NCI-H2081 treated with DMSO at 0.1 percent for 48 hours (cell line): ENCODE data around the gene COL13A1.

Experiments used
- DNase-seq: peaks from one replicate; lab custom pipeline; 2025; lab: John Stamatoyannopoulos, UW

The COL13A1 gene

DNA sequence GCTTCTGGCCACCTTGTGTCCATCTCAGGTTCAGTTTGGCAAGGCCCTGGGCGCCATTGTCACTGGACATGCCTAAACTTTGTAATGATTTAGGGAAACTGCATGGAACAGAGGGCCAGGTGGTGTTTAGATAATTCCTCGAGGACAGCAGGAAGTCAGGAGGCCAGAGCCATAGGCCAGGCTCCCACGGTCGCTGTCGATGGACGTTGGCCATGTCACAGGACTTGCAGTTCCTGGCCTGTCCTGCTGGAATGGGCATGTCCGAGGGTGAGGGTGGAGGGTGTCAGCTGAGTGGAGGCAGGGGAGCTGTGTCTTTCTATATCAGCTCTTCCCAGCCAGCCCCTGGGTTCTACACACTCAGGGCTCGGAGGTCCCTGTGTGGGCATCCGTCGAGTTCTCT is 143.1 kb downstream of the COL13A1 start:
- no peak for DNase-seq

DNA sequence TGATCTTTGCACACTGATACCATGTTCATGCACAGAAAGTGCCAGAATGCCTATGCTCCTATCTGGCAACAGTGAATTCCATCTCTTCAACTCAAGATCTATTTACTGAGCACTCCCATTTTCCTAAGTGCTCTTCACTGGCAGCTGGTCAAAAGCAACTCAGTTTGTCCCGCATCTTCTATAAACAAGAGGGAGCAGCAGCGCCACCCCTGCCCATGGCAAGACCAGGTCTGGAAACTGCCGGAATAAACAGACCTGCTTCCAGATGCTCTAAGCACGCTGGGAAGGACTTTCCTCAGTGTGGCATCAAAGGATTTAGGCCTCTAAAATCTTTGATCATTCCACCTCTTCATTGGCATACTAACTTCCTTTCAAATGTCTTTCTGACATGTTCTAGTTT is 146.6 kb downstream of the COL13A1 start:
- DNase-seq, result no peak

DNA sequence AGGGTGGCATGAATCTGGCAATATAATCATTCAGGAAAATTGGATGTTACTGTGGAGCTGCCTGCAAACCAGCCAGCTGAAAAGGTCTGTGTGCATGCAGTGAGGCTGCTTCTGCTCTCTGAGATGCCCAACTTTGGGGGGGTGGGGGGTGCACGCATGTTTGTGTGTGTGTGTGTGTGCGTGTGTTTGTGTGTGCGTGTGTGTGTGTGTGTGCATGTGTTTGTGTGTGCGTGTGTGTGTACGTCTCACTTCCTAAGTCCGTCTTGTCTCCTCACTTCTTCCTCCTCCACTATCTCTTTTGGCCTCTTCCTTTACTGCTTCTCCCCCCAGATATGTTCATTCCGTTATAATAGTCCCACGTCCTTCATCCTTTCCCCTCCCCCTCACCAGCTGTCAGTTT is 148.1 kb downstream of the COL13A1 start:
- DNase-seq, result no peak

DNA sequence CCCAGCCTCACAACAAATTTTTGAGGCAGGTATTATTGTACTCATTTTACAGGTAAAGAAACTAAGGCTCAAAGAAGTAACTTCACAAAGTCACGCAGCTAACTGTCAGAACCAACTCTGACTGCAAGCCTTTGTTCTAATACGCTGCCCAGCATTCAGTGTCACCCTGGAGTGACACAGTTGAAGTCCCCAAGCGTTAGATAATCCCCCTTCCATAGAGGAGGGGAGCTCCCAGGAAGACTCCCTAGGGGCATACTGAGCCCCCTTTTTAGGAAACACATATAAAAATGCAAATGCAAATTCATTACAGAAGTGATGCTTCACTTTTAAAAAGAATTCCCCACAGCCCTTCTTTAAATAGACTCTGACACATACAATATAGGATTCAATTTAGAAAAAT is 150.0 kb downstream of the COL13A1 start:
- DNase-seq, result no peak

DNA sequence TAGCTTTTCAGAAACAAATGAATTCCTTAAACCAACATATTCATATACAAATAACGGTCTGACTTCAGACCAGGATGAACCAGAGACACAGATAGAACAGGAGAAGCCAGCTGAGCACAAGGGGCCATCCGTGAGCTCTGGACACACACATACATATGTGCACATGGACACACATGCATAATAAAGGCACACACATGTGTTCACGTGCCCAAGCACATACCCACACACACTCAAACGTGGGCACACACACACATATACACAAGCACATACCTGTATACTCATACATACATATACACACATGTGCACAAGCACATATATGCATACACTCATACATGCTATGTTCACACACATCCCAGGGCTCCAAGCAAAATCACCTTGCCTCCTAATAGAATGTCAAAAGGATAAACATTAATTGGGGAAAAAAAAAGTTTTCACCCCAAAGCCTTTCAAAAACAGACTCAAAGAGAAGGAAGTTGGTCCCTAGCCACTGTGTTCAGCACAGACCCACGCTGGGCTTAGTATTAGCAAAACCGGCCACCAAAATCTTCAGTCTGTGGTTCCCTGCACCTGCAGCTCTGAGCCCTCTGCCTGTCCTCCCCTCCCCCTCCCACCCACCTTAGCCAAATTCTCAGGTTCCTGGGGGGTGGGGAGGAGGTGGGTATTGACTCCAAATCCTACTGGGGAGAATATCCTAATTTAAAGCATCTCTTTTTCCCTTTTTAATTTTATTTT is 150.5 kb downstream of the COL13A1 start:
- DNase-seq, result no peak

DNA sequence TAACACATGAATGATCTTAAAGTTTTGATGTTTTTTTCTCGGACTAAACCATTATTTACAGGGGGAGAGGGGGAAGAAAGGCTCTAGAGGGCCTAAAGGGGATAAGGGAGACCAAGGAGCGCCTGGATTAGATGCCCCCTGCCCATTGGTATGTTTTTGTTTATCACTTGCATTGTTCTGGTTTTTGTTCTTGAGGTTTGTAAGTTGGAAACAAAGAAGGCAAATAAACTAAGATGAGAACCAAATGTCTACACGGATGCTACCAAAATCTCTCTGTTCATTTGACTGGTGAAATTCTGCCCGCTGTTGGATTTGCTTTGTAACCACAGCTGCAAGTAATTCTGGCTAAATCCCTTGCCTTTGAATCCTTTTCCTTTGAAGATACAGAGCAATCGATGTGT is 151.1 kb downstream of the COL13A1 start:
- DNase-seq, result no peak

DNA sequence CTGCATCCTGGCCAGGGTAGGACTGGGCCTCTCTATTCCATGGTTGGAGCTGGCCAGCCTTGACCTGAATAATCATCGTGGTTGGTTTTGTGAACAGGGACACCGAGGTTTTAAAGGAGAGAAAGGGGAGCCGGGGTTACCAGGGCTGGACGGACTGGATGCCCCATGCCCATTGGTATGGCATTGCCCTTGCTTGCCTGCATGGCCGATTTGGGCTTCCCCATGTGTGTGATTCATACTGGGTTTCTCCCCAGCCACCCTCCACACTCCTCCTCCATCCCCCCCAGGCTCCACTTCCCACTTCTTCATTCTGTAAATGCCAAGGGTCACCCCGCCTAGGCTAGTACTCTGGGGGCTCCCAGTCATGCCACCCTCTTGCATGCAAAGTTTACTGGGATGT is 152.1 kb downstream of the COL13A1 start:
- no peak for DNase-seq

DNA sequence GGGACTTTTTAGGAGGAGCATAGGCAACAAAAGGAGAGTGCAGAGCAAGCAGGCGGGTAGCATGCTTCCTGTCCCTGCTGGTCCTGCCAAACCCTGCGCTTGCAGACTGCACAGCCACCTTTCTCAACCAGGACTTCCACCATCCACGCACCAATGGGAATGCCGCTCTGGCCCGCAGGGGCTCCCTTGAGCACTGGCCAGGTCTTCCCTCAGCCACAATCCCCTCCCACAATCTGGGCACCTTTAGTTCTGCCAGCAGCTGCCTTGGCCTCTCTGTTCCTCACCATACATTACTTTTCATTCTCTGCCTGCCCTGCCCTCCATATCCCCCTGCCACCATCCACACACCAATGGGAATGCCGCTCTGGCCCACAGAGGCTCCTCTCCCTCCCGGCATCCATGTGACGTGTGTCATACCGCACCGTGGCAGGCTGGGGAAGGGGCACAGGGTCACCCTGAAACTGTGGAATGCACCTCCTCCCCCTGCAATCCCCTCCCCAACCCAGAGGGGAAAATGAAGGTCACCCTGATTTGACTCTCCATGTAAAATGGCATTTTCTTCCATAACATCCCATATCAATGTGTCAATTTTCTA is 153.6 kb downstream of the COL13A1 start:
- DNase-seq, result no peak

DNA sequence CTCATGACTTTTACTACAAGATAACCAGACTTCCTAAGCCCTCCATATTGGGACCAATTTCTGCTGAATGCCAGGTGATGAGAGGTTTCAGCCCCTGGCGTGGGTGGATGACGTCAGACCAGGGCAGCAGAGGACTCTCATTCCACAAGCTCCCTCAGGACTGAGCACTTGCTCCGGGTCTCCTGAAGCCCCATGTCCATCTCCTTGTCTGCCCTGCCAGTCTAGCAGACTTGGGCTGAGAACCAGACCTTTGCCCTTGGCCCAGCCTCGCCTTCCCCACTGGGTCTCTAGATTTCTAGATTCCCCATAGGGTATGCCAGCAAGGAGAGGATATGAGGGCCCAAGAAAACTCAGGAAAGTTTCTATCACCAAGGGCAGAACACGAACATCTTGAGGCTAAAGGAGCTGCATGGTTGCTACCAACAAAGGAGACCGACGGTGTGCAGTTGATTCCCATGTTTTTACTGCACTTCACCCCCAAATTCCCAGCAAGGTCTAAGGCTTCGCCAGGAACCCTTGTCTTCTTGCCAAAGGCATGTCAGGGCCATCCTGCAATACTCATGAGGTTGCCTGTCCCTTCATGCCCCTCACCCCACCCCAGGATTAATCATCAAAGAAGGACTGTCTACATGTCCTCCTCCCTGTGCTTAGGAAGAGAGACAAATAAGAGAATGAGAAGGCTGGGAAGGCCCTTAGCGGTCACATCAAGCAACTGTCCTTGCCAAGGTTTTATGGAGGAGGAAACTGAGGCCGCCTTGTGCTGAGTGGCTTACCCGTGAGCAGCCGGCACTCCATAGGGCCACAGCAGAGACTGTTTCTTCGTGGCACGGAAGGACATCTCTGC is 154.4 kb downstream of the COL13A1 start:
- DNase-seq, result no peak

DNA sequence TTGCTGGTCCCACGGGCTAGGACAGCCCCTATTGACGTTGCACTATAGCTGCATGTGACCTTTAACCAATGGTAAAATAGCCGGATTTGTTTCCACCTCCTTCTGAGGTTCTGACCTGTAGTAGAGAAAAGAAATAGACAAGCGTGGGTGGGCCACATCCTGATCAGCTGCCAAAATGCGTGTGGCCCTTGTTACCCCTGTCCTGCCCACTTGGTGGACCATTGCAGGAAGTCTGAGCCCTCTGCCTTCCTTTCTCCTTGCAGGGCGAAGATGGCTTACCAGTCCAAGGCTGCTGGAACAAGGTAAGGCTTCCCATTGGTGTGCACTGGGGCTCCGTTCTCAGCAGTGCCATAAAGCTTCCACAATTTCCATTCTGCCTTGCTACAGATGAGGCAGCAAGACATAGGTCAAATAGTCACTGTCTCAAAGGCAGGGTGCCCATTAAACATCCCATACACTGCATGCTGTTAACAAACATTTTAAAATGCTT is 155.1 kb downstream of the COL13A1 start:
- no peak for DNase-seq

DNA sequence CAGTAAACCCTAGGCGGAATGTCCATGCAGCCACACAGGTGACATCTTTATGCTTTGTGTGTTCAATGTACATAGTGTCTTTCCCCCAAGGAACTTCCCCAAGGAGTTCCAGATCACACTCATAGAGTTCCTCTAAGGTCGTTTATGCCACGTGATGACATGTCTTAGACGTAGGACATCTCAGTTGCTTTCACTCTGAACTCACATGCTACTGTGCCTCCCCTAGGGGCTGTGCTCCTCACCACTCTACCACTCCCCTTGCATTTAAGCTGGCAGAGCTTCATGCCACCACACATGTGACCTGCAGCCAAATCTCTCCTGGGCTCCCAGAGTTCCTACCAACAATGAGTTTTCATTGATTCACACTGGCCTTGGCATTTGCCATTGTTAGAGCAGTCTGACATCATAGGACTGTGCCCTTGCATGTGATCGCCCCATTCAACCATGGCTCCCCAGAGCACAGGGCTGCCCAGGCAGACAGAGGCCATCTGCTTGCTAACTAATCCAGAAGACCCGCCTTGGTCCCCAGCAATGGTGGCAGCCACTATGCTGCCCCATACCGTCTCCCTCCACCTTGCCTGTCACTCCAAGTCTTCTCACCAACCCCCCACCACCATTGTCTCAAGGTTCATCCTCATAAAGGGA is 155.7 kb downstream of the COL13A1 start:
- no peak for DNase-seq

DNA sequence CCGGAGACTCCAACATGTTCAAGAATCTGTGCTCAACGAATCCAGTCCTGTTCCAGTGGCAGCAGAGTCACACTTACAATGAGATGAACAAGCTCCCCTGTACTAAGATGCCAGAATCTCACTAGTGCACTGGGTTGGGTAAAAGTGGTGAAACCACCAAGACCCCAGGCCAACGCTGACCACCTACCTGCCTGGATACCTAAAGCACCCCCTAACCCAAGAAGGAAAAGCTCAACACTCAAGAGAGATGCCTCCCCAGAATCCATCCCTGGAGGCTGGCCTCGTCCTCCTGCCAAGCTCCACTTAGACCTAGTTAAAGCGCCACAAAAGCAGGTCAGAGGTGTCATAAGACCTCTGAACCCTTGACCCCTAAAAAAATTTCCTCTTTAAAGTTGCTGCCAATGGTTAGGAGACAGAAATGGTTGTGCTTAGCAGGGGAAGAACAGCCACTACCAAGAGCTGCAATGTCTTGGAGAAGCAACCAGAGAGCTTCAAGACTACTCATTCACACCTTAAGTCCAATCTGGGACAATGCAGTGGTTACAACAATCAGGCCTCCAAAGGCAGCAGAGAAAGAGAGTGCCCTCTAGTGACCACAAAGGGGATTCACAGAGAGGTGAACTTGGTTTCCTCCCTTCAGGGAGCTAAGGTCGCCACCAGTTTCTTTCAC is 156.3 kb downstream of the COL13A1 start:
- DNase-seq, result no peak

DNA sequence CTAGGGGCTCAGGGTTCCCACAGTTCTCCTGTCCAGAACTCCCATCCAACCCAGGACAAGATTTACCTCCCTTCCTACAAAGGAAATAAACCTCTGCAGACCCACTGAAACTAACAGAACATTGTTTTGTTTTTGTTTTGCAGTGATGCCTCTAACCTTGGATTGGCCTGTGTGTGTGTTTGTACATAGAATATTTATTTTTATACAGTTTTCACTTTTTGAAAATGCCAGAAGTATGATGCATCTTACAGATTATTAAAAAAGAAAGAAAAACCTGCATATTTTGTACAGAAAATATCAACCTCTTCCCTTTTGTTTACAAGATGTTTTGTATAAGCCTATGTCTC is 156.8 kb downstream of the COL13A1 start:
- DNase-seq, result no peak

DNA sequence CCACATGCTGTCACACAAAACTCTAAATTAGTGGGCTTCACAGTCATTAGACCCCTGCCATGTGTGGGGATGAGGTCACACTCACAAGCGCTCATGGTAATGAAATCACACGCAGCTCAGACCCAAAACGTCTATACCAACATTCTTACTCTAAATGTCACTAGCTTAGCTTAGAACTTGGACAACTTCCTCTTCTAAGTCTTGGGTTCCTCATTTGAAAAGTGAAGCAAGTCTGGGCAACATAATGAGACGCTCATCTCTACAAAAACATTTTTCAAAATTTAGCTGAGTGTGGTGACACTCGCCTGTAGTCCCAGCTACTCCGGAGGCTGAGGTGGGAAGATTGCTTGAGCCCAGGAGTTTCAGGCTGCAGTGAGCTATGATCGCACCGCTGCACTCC is 158.2 kb downstream of the COL13A1 start:
- DNase-seq, result no peak

DNA sequence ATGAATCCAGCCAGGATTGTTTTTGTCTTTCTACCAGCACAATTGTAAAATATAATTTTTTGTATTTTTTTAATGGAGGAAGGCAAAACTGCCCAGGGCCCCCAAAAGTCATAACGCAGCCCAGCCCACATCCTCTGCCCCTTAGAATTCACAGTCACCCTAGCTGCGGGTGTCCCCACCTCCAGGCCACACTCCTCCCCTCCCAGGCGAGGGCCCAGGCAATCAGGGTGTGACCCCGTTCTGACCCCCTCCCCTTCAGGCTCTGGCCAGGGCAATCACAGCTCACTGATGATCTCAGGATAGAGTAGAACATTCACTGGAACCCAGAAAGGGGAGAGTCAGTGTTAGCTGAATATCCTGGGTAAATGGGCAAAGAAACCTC is 158.9 kb downstream of the COL13A1 start:
- DNase-seq, result no peak

DNA sequence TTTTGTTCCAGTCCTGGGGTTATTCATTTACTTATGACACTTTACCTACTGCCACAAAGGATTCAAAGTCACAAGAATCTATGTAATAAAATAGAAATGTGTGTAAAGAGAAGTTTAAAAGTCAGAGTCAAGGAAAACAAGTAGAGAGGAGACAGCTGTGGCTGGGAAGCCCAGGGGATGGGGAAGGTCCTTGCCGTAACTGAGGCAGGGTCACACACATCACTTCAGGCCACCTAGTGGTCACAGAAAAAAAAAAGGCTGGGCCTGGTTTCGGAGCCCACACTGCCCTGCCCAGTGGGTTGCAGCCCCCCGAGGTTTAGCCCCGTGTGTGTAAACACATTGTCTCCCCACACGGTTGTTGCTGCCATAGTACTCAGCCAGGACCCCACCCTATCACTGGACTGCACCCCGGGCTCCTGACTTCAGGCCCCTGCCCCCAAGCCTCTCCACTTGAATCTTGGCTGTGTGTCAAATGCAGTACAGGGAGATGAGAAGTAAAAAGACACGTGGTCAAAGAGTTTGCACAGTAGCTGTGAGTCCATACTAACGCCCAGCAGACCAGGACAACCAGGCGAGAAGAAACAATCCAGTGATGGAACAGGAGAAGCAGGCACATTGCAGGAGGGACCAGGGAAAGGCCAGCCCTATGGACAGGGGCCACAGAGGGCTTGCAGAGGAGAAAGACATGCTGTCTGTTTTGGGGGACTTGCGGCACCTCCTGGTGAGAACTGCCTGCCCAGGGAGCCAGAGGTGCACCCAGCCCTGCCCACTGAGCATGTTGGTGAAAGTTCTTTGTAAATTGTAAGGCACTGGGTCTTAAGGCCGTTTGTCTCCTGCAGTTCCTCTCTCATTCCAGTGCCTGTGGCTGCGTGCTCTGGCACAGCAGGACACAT is 159.5 kb downstream of the COL13A1 start:
- no peak for DNase-seq

DNA sequence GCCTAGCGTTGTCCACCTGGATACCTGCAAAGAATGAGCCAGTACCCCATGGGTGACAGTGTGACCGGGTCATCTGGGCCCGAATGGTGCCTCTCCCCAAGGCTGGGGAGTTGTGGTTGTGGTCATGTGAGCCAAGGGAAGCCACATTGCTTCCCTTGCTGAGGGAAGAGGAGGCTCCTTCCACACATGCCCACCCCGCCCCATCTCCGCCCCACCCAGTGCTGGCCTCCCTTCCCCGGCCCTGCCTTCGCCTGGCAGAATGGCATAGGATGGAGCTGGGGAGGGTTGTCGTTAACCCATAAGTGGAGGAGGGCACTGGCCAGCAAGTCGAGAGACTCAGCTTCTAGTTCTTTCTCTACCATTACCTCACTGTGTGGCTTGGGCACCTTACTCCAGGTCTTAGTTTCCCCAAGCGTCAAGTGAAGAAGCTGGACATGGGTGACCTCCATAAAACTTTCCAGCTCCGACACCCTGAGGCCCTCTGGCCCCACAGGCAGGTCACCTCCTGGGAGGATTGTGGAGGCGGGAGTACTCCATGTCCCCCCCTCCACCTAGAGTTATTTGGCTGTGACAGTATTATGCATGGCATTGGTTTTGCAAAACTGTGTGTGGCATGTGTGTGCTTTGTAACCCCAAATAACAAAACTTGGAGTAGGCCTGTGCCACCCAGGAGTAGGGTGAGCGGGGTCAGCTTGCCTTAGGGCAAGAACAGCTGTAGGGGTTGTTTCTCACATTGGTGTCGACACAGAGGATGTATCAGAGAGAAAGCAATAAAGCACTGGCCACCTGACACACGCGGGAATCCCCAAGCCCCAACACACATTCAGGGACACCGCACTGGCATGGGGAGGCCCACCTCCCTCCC is 160.4 kb downstream of the COL13A1 start:
- DNase-seq, result no peak

DNA sequence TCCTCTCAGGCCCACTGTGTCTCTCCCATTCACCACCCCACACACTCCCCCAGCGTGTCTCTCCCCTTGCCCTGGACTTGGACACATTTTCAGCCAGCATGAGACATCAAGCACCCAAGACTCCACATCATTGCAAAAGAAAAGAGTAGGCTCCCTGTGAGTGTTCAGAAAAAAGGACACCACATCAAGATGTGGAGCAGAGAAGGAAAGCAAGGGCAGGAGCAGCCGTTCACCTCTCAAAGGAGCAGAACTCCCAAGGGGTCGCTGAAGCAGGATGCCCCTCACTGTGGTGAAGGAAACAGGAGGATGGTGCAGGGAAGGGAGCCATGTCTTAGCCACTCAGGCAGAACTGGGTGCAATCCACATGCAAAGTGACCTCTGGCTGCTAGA is 161.0 kb downstream of the COL13A1 start:
- no peak for DNase-seq

DNA sequence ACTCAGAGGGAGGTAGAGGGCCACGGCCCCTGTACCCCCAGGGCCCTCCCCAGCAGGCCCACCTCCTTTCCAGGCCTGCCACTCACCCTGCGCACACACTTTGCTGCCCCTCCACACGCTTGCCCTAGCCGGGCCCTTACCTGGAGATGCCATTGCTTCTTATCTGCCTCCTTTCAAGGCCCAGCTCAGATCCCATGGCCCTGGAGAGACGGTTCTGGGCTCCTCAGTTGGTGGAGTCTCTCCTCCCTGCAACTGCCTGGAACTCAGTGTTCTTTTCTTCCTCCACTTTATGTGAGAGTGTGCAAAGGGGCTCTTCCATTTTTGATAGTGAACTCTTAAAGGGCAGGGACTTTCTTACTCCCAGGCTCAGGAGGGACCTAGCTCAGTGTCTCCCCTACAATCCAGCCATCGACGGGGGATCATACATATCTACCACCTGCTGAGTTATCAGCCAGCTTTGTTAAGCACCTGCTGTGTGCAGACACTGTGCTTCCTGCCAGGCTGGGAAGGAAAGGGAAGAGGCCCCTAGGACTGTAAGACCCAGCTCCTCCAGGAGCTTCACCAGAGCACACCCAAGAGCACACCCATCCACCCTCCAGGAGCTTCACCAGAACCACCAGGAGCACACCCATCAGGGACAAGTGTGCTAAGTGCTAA is 161.6 kb downstream of the COL13A1 start:
- no peak for DNase-seq
